GM19452 (cell line): ENCODE measurements around the gene FNBP1.

ENCODE experiments used
- ATAC-seq: cut with Tn5 transposase; IDR thresholded peaks from one replicate; pipeline ENCODE4 v1.9.1; 2021; ENCODE audit not compliant: unreplicated experiment

Gene FNBP1

DNA sequence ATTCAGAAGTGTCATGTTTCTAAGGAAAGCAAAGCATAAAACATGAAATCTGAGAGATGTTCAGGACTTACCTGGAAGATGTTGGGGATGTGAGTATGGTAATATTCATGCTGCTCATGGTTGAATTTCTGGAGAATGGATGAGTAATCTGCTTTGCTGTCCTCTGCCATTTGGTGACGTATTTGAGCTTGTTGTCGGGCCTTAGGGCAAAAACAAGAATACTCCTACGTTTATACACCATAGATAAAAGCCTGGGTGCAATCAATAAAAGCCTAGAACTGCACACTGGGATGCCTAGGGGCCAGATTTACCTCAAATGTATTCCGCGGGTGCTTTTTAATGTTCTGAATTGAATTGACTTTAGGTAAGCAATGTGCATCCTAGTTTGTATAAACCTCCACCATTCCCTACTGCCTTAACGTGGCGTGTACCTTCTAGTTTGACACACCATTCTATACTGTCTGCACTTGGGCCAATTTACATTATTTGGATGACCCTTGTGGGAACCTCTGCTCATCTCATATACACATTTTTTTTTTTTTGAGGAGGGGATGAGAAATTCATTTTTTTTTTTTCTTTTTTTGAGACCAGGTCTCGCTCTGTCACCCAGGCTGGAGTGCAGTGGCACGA lies 113.4 kb downstream of the FNBP1 start:
- no peak for ATAC-seq

DNA sequence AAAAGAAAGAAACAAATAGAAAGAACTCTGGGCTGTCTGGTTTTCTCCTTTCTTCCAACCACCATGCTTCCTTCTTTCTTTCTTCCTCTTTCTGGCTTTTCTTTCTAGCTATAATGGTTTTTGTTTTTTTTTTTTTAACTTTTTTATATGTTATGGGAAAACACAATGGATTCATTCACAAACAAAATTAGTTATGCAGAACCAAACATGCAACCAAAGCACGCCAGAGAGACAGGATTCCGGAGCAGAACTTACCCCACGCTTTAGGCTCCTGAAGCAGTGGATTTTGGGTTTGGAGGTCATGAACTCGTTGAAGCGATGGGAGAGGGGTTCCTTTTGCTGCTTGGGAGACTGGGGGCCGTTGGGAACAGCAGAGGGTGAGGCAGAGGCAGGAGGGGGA lies 119.4 kb downstream of the FNBP1 start:
- no peak for ATAC-seq

DNA sequence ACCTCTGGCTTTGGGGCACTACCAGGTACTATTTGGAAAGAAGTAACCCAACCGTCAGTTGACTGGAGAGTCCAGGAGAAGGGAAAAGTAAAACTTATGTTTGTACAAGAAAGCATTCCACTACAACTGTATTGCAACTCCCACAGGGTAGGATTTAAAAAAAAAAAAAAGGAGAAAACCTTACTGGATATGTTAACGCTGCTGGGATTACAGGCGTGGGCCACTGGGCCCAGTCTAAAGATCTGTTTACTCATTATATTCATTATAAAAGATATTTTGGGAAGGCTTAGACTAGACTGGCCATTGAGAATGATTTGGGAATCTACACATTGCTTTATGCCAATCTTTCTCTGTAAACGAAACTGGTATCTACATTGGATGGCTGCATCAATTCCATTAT lies 121.1 kb downstream of the FNBP1 start:
- ATAC-seq, result no peak

DNA sequence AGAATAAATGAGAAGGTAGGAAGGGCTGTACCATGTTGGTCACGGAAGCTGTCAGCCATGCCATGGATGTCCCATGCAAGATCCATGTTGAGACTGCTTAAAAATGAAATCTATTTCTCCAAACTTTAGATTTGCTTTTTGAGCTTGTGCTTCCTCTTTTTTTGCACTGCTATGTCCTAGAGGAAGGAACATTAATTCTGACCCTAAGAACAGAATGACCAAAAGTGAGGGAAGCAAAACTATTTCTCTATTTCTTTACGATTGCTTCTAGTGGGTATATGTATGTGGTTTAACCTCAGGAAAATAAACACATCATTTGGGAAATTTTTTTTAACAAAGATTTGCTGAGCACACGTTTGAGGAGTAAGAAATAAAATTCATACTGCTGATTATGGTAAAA lies 123.1 kb downstream of the FNBP1 start:
- no peak for ATAC-seq

DNA sequence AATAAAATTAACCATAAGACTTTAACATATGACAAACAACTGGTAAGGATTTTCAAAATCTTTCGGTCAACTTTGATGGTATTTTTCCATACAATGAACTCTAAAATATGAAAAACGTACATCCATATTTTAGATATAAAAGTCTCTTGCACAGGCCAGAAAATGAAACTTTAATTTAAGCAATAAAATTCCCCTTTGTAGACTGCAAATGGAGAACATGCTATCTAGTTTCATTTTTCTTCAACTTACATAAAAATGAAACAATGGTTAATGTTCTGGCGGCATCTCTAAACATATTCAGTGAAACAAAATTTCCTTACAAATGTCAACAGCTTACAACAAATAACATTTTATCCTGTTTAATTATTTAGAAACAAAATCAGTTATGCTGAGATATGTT lies 123.7 kb downstream of the FNBP1 start:
- no peak for ATAC-seq

DNA sequence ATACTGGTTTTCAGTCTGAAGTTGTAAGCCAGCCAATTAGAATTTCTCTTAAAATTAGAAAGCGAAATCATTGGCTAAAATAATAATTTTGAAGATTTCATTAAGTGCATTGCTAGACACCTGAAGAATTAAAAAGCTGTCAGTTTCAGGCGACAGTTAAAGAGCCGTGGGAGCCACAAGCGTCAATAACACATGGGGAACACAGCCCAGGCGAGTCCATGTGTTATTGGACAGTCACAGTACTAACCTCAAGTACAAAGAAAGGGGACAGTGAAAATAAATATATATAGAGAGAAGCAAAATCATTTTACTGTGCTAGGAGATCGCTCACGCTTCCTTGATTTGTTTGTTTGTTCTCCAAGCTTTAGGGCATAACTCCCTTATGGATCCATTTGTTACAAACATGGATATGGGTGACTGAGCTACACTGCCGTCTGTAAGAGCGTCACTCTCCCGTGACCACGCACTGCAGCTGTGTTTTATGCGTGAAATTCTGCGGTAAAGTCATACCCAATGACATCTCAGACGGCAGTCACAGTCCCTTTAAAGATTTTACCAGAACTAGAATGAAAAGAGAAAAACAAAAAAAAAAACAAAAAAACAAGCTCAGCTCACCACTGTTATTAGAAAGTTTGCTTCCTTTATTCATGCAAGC lies 124.6 kb downstream of the FNBP1 start:
- no peak for ATAC-seq

DNA sequence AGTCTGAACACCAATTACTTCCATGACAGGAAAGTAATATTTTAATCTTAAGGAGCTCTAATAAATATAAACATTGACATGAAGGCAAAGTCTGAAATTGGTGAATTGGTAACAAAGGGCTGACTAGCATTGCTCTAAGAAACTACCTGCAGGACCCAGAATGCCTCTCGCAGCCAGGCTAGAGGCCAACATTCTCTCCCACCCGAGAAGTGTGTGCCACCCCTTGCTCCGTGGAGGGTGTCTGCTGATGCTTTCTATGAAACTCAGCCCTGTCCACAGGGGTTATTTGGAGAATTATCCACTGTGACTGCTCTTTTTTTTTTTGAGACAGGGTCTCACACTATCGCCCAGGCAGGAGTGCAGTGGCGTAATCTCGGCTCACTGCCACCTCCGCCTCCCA lies 126.3 kb downstream of the FNBP1 start:
- no peak for ATAC-seq

DNA sequence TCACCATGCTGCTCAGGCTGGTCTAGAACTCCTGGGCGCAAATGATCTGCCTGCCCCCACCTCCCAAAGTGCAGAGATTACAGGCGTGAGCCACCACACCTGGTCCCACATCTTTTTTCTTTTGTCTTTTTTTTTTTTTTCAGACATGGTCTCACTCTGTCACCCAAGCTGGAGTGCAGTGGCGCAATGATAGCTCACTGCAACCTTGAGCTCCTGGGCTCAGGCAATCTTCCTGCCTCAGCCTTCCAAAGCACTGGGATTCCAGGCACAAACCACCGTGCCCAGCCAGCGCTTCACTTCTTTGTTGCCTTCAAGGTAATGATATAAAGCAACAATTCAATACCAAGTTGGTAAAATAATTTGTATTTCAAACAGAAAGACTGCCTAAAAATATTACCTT lies 128.9 kb downstream of the FNBP1 start:
- no peak for ATAC-seq

DNA sequence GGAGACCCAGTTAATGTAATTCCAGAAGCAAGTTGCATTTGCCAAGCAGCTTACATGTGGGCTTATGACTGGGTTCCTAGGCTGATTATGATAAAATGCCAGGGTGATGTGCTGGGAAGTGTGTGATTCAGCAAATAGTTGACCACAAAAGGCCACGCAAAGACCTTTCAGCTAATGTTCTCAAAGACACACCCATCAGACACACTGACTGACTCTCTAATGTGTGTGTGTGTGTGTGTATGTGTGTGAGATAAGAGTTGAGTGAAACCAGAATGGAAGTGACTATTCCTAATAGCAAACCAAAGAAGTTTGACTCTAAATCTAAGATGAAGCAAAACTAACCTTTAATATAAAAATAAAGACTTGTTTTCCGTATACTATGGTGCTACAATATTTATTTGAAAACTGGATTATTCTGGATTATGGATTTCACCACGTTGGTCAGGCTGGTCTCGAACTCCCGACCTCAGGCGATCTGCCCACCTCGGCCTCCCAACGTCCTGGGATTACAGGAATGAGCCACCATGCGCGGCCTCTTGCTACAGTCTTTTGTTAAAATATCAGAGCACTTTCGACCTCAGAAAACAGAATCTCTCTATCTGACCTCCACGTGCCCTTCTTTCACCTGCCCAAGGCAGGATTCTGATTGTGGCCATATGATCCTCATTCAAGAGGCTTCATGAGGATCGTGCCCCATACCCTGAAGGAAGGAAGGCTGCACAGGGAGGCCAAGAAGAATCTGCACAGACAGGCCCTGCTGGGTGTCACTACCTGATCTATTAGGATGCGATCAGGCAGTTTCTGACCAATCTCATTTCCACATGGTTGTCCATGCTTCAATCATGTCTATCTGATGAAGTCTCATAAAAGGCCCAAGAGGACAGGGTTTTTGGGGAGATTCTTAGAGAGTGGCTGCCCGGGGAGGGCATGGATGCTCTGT lies 132.1 kb downstream of the FNBP1 start:
- no peak for ATAC-seq

DNA sequence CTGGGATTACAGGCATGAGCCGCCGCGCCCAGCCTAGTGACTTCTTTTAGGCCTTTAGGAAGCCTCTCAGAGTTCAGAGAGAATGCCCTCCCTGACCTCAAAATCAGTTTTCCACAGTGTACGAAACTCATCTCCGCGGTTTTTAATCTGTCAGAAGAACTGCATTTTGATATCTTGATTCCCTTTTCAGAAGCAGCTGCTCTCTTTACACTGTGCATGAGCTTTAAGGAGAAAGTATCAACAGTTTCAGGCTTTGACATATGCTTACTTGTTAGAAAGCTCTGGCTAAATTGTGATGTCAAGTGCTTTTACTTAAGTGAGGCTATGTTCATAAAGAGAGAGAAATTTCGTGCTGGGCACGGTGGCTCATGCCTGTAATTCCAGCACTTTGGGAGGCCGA lies 133.1 kb downstream of the FNBP1 start:
- no peak for ATAC-seq

DNA sequence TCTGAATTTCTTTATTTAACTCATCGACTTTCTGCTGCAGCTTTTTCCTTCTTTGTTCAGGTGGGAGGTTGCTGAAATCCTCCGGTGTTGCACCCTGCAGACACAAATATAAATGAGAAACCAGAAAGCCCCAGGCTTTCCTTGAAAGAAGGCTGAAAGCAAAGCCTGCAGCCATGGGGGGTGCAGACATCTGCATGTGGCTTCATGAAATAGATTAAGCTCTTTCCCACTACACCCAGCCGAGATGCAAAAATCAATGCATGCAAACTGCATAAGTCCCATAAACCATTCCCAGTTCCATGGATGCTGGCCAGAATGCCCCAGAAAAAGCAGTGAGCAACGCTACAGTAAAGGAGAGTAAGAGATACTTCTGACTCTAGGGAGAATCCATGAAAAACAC lies 134.1 kb downstream of the FNBP1 start:
- no peak for ATAC-seq

DNA sequence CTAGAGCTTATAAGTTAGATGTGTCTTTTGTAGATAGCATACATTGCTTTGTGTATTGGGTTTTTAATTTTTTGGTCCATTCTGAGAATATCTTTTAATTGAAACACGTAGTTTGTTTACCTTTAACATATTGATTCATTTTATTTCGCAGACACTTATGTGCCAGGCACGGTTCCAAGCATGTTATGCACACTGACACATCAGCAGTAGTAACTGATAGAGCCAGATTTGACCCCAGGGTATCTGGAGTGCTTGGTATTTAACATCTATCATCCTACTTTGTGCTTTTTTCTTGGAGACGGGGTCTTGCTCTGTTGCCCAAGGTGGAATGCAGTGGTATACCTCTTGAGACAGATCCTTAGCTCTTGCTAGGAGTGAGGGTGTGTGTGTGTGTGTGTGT lies 135.8 kb downstream of the FNBP1 start:
- ATAC-seq, result no peak

DNA sequence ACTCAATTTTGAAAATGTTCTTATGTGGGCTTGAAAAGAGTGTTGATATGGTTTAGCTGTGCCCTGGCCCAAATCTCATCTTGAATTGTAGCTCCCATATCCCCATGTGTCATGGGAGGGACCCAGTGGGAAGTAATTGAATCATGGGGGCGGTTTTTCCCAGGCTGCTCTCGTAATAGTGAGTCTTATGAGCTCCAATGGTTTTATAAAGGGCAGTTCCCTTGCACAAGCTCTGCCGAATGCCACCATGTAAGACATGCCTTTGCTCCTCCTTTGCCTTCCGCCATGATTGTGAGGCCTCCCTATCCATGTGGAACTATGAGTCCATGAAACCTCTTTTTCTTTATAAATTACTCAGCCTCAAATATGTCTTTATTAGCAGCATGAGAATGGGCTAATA lies 136.7 kb downstream of the FNBP1 start:
- no peak for ATAC-seq

DNA sequence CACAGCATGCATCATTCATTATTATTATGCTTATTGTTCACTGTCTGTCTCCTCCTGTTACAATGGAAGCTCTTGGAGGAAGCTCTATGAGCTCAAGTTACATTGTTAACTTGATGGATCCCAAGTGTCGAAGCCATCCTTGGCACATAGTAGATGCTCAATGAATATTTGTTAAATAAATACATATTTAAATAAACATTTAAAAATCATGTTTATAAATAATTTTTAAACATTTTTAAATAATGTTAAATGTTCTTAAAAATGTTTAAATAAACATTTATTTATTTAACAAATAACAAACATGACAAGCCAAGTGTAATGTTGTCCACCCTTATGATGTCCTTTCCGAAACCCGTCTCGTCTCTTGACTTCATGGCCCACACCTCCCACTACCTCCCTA lies 138.3 kb downstream of the FNBP1 start:
- ATAC-seq, result no peak

DNA sequence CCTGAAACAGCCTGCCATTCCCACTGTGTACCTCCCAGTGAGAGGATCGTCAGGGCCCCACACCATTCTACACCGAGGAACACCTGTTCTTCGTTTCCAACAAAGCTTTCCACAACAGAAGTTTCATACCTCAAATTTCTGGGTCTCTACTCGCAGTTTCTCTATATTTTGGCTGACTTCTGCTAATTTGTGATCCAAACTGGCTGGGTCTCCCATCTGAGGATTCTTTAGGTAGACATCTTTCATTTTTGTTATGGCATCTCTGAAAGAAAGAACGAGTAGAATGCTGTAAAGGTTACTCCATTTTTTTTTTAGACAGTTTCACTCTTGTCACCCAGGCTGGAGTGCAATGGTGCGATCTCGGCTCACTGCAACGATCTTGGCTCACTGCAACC lies 140.3 kb downstream of the FNBP1 start:
- no peak for ATAC-seq

DNA sequence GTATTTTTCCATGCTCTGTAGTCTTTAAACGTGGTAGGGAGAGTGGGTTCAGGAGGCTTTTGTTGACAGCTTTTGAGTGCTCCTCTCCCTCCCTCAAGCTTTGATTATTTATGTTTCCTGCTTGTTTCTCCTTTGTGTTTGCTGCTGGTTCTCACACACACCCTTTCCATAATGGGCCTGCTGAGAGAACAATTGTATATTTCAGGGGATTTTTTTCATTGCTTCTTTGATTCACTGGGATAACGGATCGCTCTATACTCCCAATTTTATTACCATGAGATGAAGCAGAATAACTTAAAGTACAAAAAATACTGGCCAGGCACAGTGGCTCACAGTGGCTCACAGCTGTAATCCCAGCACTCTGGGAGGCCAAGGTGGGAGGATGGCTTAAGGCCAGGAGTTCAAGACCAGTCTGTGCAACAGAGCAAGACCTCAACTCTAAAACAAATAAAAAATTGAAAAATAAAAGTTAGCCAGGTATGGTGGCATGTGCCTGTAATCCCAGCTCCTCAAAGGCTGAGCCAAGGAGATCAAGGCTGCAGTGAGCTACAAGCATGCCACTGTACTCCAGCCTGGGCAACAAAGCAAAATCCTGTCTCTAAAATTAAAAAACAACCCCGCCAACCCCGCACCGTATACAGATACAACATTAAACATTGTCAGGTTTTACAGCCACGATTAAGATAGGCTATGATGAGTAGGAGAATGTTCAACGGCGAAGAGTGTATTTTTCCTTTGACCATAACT lies 140.8 kb downstream of the FNBP1 start:
- ATAC-seq, result no peak

DNA sequence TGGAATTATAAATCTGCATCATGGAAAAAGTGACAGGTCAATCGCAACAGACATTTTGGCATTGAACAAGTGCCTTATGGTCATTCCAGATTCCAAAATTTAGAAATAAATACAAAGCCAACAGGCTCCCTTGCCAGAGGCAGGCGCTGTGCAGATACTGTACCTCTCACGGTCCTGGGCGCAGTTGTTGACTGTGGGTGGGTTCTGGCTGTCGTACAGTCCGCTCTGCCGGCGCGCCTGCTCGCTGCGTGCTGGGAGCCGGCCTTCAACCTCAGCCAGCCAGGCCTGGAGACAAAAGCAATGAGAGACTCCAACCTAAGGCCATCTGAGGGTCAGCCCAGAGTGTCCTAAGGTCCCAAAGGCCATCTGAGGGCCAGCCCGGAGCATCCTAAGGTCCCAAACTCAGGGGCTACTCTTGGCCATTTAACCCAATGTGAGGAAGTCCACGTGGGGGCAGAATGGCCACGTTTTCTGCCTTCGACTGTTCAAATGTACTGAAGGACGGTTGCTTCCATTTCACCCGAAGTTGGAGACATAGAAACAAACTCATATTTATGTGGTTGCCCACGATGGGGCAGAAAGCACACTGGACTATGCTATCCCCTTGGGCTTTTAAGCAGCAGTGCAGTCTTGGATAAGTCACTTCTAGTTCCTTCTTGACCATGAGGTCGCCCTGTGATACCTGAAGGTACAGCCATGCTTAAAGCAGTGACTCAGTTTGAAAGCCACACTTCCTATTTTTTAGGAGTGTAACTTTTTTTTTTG lies 142.5 kb downstream of the FNBP1 start:
- peak; percentile 91 for ATAC-seq

DNA sequence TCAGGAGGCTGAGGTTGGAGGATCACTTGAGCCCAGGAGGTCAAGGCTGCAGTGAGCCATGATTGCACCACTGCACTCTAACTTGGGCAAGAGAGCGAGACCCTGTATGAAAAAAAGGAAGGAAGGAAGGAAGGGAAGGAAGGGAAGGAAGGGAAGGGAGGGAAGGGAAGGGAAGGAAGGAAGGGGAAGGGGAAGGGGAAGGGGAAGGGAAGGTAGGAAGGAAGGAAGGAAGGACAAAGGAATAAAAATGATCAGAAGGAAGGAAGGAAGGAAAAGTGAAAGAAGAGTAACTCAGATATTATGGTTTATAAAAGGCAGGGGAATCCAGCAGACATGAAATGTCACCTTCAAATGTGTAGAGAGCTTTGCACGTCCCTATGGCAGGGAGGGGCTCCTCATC lies 143.4 kb downstream of the FNBP1 start:
- ATAC-seq, result no peak

DNA sequence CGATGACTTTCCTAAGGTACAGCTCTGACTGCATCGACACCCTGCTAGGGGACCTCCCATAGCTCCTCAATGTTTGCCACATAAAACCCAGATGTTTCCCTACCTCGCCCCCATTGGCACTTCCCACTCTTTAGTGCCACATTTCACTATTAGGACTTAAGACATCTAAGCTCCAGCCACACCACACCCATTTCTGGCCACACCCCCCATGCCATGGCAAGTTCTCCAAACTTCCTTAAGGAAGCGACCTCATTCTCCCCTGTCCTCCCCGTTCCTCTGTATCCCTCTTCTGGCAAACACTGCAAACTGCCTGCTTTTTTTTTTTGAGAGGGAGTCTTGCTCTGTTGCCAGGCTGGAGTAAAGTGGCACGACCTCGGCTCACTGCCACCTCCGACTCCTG lies 144.8 kb downstream of the FNBP1 start:
- ATAC-seq, result no peak

DNA sequence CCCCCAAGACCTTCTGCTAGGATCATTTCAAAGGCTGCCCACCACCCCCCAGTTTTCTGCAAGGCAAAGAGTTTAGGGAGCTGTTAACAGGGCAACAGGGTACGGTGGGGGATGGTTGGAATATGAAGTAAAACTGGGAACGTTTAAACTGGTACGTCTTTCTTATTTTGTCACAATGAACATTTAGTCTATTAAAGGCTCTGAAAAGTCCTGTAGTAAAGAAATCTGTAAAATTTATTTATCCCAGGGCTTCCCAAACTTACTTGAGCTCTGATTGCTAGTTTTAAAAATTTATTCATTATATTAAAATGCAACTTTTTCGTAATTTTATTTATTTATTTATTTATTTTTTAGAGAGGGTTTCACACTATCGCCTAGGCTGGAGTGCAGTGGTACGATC lies 145.7 kb downstream of the FNBP1 start:
- ATAC-seq, result no peak
